Heart left ventricle (tissue), 13 donors: ENCODE measurements around the gene VMP1.

Experiments used
- POLR2A ChIP-seq, 2 donors: fragments of 450-650 bp; IDR thresholded peaks; one replicate each; pipeline ENCODE4 v1.6.1; 2017; ENCODE audit warnings: antibody characterized with exemption in 2 of 2, mild to moderate bottlenecking in 2 of 2, moderate library complexity in 2 of 2
- TF ChIP-seq, protein P1 (sequence below), 12 donors: fragments of 200-600 bp; sonication (generic) in 4 of 12; IDR thresholded peaks; one replicate each; pipeline versions ENCODE4 v1.5.0 to v1.8.0; 2018 to 2022; ENCODE audit warnings: antibody characterized with exemption in 12 of 12, mild to moderate bottlenecking in 5 of 12
- donor health status: ischemic (EF 13 %, LVEDD 7.1; RV severe dilation, severe dysfunction).
- donor health status: DM: no; HTN: yes; CAD: no.
- donor health status: DM: no; HTN: no; CAD: no.
- donor health status: ischemic (EF 25% LVEDD 6.9; RV normal size, moderate dysfunction).
- donor health status: ischemic (EF 25% LVEDD 5.7; RV mildly dilated, moderate dysfunction).
- donor health status: ischemic (EF 35%, LVEDD 5.7; RV mildly dilated, moderate dysfunction).
- donor health status: nonischemic (EF 11% LVEDD 7.7; RV severe dilation, severe dysfunction).
- donor health status: DM: yes; HTN: yes; CAD: no.
- donor health status: PGD.
- donor health status: ischemic (EF 29% LVEDD 5.4; RV normal size, mild dysfunction).
- donor health status: nonischemic (EF 23%, LVEDD 6.1; RV moderate dilation, normal function).

DNA sequence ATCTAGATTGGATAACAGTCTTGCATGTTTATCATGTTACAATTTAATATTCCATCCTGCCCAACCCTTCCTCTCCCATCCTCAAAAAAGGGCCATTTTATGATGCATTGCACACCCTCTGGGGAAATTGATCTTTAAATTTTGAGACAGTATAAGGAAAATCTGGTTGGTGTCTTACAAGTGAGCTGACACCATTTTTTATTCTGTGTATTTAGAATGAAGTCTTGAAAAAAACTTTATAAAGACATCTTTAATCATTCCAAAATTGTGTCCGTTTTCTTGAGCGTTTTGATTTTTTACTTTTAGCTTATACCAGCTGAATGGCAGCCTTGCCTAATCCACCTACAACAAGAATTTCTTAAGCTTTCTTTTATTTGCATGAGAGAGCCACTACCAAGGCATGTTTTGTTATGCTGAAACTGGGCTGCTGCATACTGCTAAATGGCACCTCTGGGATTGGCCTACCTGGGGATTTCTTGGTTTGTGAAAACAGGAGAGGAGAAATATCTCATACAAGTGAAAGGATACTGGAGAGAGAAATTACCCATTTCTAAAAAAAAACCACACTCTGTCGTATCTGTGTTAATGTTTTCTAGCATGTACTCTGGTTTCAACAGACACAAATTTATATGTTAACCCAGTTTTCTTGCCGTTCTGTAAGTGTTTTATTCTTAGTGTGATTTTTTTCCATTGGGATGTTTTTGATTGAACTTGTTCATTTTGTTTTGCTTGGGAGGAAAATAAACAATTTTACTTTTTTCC lies 133.1 kb downstream of the VMP1 start:
- TF ChIP-seq, protein P1, sequence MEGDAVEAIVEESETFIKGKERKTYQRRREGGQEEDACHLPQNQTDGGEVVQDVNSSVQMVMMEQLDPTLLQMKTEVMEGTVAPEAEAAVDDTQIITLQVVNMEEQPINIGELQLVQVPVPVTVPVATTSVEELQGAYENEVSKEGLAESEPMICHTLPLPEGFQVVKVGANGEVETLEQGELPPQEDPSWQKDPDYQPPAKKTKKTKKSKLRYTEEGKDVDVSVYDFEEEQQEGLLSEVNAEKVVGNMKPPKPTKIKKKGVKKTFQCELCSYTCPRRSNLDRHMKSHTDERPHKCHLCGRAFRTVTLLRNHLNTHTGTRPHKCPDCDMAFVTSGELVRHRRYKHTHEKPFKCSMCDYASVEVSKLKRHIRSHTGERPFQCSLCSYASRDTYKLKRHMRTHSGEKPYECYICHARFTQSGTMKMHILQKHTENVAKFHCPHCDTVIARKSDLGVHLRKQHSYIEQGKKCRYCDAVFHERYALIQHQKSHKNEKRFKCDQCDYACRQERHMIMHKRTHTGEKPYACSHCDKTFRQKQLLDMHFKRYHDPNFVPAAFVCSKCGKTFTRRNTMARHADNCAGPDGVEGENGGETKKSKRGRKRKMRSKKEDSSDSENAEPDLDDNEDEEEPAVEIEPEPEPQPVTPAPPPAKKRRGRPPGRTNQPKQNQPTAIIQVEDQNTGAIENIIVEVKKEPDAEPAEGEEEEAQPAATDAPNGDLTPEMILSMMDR (IDR thresholded peaks at IDR 0.05), result no peak
- no peak for TF ChIP-seq POLR2A (IDR thresholded peaks at IDR 0.05)
